SK-N-MC (cell line): ENCODE data around the gene TMEM109.

ENCODE experiments used
- DNase-seq: peaks from one replicate; pipeline ENCODE4 v3.0.0-alpha.2; 2011; ENCODE audit warnings: low read depth, low spot score
- H3K27ac ChIP-seq: fragments of 200-600 bp; sonication (generic); 2 replicates; pipeline ENCODE4 v1.5.1; 2016; ENCODE audit warnings: mixed run types
- H3K36me3 ChIP-seq: fragments of 200-600 bp; sonication (generic); 2 replicates; pipeline ENCODE4 v1.6.1; 2017; ENCODE audit warnings: antibody characterized with exemption, low read length, mixed read lengths; ENCODE audit not compliant: insufficient read depth
- H3K4me3 ChIP-seq: fragments of 200-600 bp; sonication (generic); 2 replicates; pipeline ENCODE4 v1.5.1; 2016
- H3K9ac ChIP-seq: fragments of 200-600 bp; sonication (generic); 2 replicates; pipeline ENCODE4 v1.8.0; 2017; ENCODE audit warnings: mixed run types, mixed read lengths; ENCODE audit not compliant: insufficient read length
- H3K9me3 ChIP-seq: fragments of 200-600 bp; sonication (generic); 2 replicates; pipeline ENCODE4 v1.6.1; 2017; ENCODE audit warnings: low read depth, mild to moderate bottlenecking, antibody characterized with exemption, low read length, moderate library complexity, mixed read lengths
- EZH2 ChIP-seq: fragments of 200-600 bp; sonication (generic); IDR thresholded peaks from one replicate; pipeline ENCODE4 v1.6.1; 2017; ENCODE audit warnings: antibody characterized with exemption
- FOXP2 ChIP-seq: optimal IDR thresholded peaks from 2 replicates; pipeline ENCODE3; 2011; ENCODE audit warnings: mild to moderate bottlenecking, moderate library complexity; ENCODE audit not compliant: insufficient read depth; ENCODE audit errors: extremely low read length, control extremely low read depth
- POLR2AphosphoS5 ChIP-seq: IDR thresholded peaks from 2 replicates; pipeline ENCODE4 v1.6.1; 2012; ENCODE audit warnings: mild to moderate bottlenecking, low read depth, low read length, borderline replicate concordance

Gene TMEM109

DNA sequence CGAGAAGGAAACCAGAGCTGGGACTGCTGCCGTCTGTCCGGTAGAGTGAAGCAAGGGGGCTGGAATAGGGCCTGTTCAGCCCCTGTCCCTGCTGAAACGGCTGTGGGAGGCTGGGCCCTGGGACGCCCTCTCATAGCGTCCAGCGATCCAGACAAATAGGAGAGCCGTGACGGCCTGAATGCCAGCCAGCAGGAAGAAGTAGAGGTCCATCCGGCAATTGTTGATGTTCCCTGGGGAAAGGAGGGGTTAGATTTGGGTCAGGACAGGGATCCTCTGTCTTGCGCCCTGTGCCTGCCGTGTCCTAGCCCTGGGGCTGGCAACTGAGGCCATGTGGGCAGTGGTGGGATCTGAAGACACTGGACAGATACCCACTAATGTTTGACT lies 23.2 kb downstream of the TMEM109 start:
- TF ChIP-seq EZH2 = no peak

DNA sequence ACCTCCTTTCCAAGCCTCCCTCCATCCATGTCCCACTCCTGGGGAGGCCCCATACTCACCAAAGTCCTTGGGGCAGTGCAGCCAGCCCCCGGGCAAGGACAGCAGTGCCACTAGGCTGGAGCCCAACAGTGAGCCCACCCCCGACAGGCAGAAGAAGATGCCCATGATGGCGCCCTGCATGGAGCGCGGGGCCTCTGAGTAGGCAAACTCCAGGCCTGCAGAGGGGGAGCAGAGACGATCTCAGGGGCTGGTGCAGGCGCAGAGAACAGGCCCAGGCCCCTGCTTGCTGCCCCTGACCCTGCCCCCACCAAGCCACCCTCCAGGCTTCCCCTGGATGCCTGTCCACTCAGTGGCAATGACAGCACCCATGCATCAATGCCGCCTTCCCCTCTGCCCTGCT lies 23.9 kb downstream of the TMEM109 start:
- Histone ChIP-seq H3K27ac (no peak overlapping the region), H3K4me3 (no peak overlapping the region), H3K9ac (no peak overlapping the region), H3K9me3 (no peaks in the 10 kb centered on the region), H3K36me3 (no peaks in the 10 kb centered on the region; the same call in 1 of the 2 replicates)
- TF ChIP-seq POLR2AphosphoS5 = no peak
- TF ChIP-seq FOXP2 = no peak
- no peak for TF ChIP-seq EZH2
- DNase-seq = no peak

More for the DNA sequence above, 23.2 kb downstream of the TMEM109 start:
- no peak overlapping the region for H3K27ac ChIP-seq
- no peaks in the 10 kb centered on the region for H3K9me3 ChIP-seq
- no peak for DNase-seq
- peaks cover 2% of the 10 kb centered on the region; the same call in 1 of the 2 replicates for H3K36me3 ChIP-seq
- H3K9ac ChIP-seq = no peak overlapping the region
- no peak overlapping the region for H3K4me3 ChIP-seq

DNA sequence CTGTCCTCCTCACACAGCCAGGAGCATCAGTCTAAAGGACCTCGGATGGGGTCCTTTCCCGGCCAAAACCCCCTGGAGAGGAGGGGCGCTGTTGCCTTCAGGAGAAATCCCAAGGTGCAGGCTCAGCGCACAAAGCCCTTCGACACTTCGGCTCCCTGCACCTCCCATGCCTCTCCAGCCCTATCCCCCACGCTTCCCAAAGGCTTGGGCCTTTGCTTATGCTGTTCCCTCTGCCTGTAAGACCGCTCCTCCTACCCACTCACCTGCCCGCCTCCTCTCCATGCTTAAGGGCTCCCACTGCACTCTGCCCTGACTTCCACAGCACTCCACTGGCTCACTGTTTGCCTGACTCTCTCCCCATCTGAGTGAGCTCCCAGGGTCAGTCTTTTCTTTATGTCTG lies 24.5 kb downstream of the TMEM109 start:
- Histone ChIP-seq H3K9me3 (no peaks in the 10 kb centered on the region), H3K36me3 (no peaks in the 10 kb centered on the region), H3K27ac (no peak overlapping the region), H3K4me3 (no peak overlapping the region), H3K9ac (no peak overlapping the region)
- no peak for DNase-seq
- TF ChIP-seq POLR2AphosphoS5 (no peak), EZH2 (no peak), FOXP2 (no peak)

DNA sequence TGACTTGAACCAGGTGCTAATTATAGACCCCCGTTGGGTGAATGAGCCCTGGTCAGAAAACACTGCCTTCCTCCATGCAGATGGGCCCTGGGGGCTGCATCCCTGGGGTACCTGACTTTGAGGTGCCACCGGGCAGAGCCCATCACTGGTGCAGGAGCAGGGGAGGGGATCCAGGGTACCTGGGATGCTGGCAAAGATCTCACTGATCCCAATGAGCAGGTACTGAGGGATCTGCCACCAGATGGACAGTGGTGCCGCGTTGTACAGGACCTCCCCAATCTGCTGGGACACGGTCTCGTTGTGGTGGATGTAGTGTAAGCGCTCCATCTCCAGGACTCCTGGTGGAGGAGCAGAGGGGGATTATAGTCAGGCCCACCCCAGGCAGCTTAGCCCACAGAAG lies 25.3 kb downstream of the TMEM109 start:
- no peak overlapping the region for H3K4me3 ChIP-seq
- TF ChIP-seq FOXP2 (no peak), POLR2AphosphoS5 (no peak), EZH2 (no peak)
- H3K27ac ChIP-seq = no peak overlapping the region
- H3K9ac ChIP-seq = no peak overlapping the region
- no peaks in the 10 kb centered on the region for H3K9me3 ChIP-seq
- H3K36me3 ChIP-seq = no peaks in the 10 kb centered on the region
- no peak for DNase-seq

DNA sequence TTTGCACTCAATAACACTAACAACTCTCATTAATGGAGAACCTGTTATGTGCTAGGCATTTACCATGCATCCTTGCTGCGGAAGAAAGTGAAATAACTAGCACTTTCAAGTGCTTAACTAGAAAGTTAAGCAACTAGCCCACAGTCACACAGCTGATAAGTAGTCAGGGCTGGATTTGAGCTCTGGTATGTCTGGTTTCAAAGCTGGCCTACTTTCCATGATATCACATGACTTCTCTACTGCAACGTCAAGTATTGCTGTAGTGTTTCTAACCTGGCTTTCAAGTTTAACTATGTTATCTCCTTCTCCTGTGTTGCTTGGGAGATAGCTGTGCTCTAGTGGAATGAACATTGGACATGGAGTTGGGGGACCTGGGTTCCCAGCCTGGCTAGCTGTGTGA lies 25.9 kb downstream of the TMEM109 start:
- no peak for DNase-seq
- no peak overlapping the region for H3K9ac ChIP-seq
- no peak overlapping the region for H3K4me3 ChIP-seq
- TF ChIP-seq FOXP2 = no peak
- TF ChIP-seq EZH2 = no peak
- no peak for TF ChIP-seq POLR2AphosphoS5
- no peak overlapping the region for H3K27ac ChIP-seq
- no peaks in the 10 kb centered on the region for H3K9me3 ChIP-seq
- no peaks in the 10 kb centered on the region for H3K36me3 ChIP-seq

DNA sequence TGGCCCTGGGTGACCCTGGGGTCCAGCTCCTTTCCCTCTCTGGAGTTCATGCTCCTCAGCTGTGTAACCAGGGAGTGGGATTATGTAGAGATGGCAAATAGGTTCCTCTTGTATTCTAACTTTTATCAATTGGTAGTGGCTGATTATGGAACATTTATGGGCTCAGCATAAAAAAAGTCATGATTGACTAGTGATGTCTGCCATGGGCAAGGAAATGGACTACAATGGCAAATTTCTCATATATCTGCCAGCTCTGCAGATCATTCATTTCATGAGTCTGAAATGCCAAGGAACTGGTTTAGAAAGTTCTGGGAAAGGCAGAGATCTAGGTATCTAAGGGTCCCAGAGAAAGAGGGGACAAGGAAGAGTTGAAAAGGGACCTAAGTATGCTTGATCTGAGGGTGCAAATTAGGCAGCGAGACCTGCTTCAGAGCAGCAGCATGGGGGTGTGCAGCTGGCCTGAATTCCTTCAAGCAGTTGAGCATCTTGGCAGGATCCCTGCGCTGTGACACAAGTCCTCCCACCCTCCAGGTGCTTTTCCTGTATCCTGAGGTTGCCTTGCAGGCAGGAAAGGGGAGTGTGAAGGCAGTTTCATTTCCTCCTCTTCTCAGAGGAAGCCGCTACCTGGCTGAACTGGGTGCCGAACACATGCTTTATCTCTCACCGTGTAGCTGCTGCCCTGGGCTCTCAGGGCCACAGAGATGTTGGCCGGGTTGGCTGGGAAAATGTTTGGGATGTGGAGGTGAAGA lies 27.6 kb downstream of the TMEM109 start:
- no peak overlapping the region for H3K9ac ChIP-seq
- no peak for TF ChIP-seq POLR2AphosphoS5
- TF ChIP-seq FOXP2 = no peak
- no peak for TF ChIP-seq EZH2
- H3K36me3 ChIP-seq = no peaks in the 10 kb centered on the region
- H3K27ac ChIP-seq = no peak overlapping the region
- no peak overlapping the region for H3K4me3 ChIP-seq
- H3K9me3 ChIP-seq = no peaks in the 10 kb centered on the region
- no peak for DNase-seq

DNA sequence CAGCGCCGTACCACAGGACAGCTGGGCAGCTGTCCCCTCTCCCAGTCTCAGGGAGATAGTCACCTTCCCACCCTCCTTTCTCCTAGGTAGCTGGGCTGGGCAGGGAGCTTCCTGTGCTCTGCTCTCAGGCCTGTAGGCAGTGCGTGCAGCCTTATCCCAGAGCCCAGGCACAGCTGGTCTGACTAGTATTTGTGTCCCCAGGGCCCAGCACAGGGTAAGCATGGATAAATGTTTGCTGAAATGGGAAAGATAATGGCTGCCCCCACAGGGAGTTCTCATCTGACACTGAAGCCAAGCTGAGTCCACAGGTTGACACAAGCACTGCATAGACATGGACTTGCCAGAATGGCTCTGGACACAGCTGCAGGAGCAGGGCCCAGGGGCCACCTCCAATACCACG lies 28.3 kb downstream of the TMEM109 start:
- no peak for DNase-seq
- no peak for TF ChIP-seq EZH2
- TF ChIP-seq POLR2AphosphoS5 = no peak
- TF ChIP-seq FOXP2 = no peak
- Histone ChIP-seq H3K36me3 (no peaks in the 10 kb centered on the region), H3K4me3 (no peak overlapping the region), H3K9me3 (no peaks in the 10 kb centered on the region), H3K27ac (no peak overlapping the region), H3K9ac (no peak overlapping the region)

DNA sequence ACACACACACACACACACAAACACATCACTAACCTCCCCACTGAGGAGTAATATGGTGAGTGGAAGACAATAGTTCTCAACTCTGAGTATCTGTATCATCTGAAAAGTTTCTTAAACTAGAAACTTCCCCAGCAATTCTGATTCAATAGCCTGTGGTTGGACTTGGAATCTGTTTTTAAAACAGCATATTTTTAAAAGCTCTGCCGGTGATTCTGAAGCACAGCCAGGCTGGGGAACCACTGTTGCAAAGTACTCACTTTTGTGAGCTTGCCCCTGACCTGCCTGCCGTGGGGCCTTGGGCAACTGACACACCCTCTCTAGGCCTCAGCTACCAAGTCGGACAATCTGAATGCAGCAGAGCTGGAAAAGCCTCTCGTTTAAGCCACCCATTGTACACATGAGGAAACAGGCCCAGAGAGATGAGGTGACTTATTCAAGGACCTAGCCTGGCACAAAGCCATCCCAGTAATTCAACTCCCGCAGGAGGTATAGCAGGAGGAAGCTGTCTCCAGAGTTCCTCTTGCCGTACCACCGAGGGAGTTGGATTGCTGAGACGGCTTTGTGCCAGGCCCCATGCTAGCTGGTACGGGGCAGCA lies 29.1 kb downstream of the TMEM109 start:
- Histone ChIP-seq H3K9me3 (no peaks in the 10 kb centered on the region), H3K36me3 (no peaks in the 10 kb centered on the region), H3K27ac (no peak overlapping the region), H3K9ac (no peak overlapping the region), H3K4me3 (no peak overlapping the region)
- TF ChIP-seq EZH2 (no peak), POLR2AphosphoS5 (no peak), FOXP2 (no peak)
- DNase-seq = no peak
